ENCODE results near the gene RNF208. TPM values are rescaled to one million over a fixed set of nuclear protein-coding genes. Genes with fewer than 3 reads are reported as not detected.

RNF208 gene
- polyA plus RNA-seq, 1 donor (not counting 4 experiments of a cell fraction or from before 2014, with no cell fraction given) = not detected

GRCh38 chr9:137215196-137215986, 6.6 kb downstream of the RNF208 start:
- Histone ChIP-seq H3K79me2 (ENCODE audit: control insufficient read depth, insufficient read depth, low read length) (no peaks in the 10 kb centered on the region), H3K4me2 (ENCODE audit: control insufficient read depth, extremely low read depth, insufficient read depth, low read depth, low read length) (no peak overlapping the region), H3K9me1 (ENCODE audit: control insufficient read depth, extremely low read depth, insufficient read depth, low read length) (no peaks in the 10 kb centered on the region), H3K4me3 (ENCODE audit: control insufficient read depth in 2 of 3, extremely low read depth in 1 of 3, insufficient read depth in 2 of 3, low read depth in 1 of 3, low read length in 3 of 3) (no peak overlapping the region), H4K20me1 (ENCODE audit: control insufficient read depth, extremely low read depth, insufficient read depth, low read length) (no peaks in the 10 kb centered on the region), H2AFZ (ENCODE audit: control insufficient read depth, low read length) (no peak overlapping the region), H3K27ac (ENCODE audit: control insufficient read depth, insufficient read depth, low read length) (no peak overlapping the region), H3K9ac (ENCODE audit: control insufficient read depth, extremely low read depth, insufficient read depth, low read length) (no peak overlapping the region), H3K36me3 (ENCODE audit: control insufficient read depth in 2 of 2, extremely low read depth in 1 of 2, insufficient read depth in 2 of 2, low read length in 2 of 2) (peaks cover 3 to 20% of the 10 kb centered on the region in 2 experiments), H3K9me3 (ENCODE audit: control insufficient read depth, low read depth, low read length) (no peaks in the 10 kb centered on the region), H3K27me3 (ENCODE audit: control insufficient read depth, extremely low read depth, insufficient read depth, low read length) (no peaks in the 10 kb centered on the region), H3K4me1 (ENCODE audit: control insufficient read depth, extremely low read depth, insufficient read depth, low read length) (peaks cover 20% of the 10 kb centered on the region)
- TF ChIP-seq CTCF (optimal IDR thresholded peaks at IDR 0.05 in 1 of 3, IDR thresholded peaks at IDR 0.05 in 1 of 3, conservative IDR thresholded peaks at IDR 0.05 in 1 of 3; ENCODE audit: extremely low read depth in 1 of 3, insufficient read depth in 2 of 3, low read length in 3 of 3) (no peak), EZH2 (IDR thresholded peaks at IDR 0.05; ENCODE audit: low read length) (no peak)
- DNase-seq (ENCODE audit: low read depth, low spot score) = no peak
- FAIRE-seq = no peak
- dilution Hi-C loops (cut with MboI; ENCODE audit: extremely low pct_ligation_motif_present, low sequenced_read_pairs) = no loop called here

GRCh38 chr9:137214620-137215019, 7.4 kb downstream of the RNF208 start:
- H3K36me3 ChIP-seq (ENCODE audit: control insufficient read depth in 2 of 2, extremely low read depth in 1 of 2, insufficient read depth in 2 of 2, low read length in 2 of 2) = peaks cover 3 to 23% of the 10 kb centered on the region in 2 experiments
- no peak overlapping the region for H3K4me2 ChIP-seq (ENCODE audit: control insufficient read depth, extremely low read depth, insufficient read depth, low read depth, low read length)
- dilution Hi-C loops (cut with MboI; ENCODE audit: extremely low pct_ligation_motif_present, low sequenced_read_pairs) = no loop called here
- no peaks in the 10 kb centered on the region for H3K27me3 ChIP-seq (ENCODE audit: control insufficient read depth, extremely low read depth, insufficient read depth, low read length)
- no peaks in the 10 kb centered on the region for H3K9me1 ChIP-seq (ENCODE audit: control insufficient read depth, extremely low read depth, insufficient read depth, low read length)
- no peak for TF ChIP-seq CTCF (optimal IDR thresholded peaks at IDR 0.05 in 1 of 3, IDR thresholded peaks at IDR 0.05 in 1 of 3, conservative IDR thresholded peaks at IDR 0.05 in 1 of 3; ENCODE audit: extremely low read depth in 1 of 3, insufficient read depth in 2 of 3, low read length in 3 of 3)
- TF ChIP-seq EZH2 (IDR thresholded peaks at IDR 0.05; ENCODE audit: low read length) = no peak
- H2AFZ ChIP-seq (ENCODE audit: control insufficient read depth, low read length) = no peak overlapping the region
- peaks cover 20% of the 10 kb centered on the region for H3K4me1 ChIP-seq (ENCODE audit: control insufficient read depth, extremely low read depth, insufficient read depth, low read length)
- no peak overlapping the region for H3K9ac ChIP-seq (ENCODE audit: control insufficient read depth, extremely low read depth, insufficient read depth, low read length)
- no peaks in the 10 kb centered on the region for H4K20me1 ChIP-seq (ENCODE audit: control insufficient read depth, extremely low read depth, insufficient read depth, low read length)
- no peak overlapping the region for H3K4me3 ChIP-seq (ENCODE audit: control insufficient read depth in 2 of 3, extremely low read depth in 1 of 3, insufficient read depth in 2 of 3, low read depth in 1 of 3, low read length in 3 of 3)
- no peak overlapping the region for H3K27ac ChIP-seq (ENCODE audit: control insufficient read depth, insufficient read depth, low read length)
- H3K79me2 ChIP-seq (ENCODE audit: control insufficient read depth, insufficient read depth, low read length) = no peaks in the 10 kb centered on the region
- no peaks in the 10 kb centered on the region for H3K9me3 ChIP-seq (ENCODE audit: control insufficient read depth, low read depth, low read length)
- FAIRE-seq (no peak), DNase-seq (ENCODE audit: low read depth, low spot score) (no peak)
